Subcutaneous adipose tissue (tissue), 4 donors: ENCODE results near the gene ZNF112. TPM values are rescaled to one million over a fixed set of nuclear protein-coding genes. Genes with fewer than 3 reads are reported as not detected.

ENCODE experiments used
- small RNA-seq: library from RNA; depleted of rRNA; stranded (forward); fragments of <200 nt; gene quantifications from one replicate; pipeline ENCODE3, GENCODE V24; 2016
- total RNA-seq, 4 donors: library from RNA; depleted of rRNA; stranded (reverse); fragments of >200 nt; gene quantifications; one replicate each; pipeline ENCODE4 v1.1.0, GENCODE V29; 2016
- TF ChIP-seq, protein P1 (sequence below): fragments of 450-650 bp; IDR thresholded peaks from one replicate; pipeline ENCODE4 v1.5.1; 2016; ENCODE audit warnings: low read depth, mild to moderate bottlenecking, control low read depth, antibody characterized with exemption, moderate library complexity

ZNF112 gene
- total RNA-seq, 4 donors from 2014 or later, result 4.6 to 6.3 (median 5.2) TPM

GRCh38 chr19:44278181-44278690, 78.2 kb downstream of the ZNF112 start:
- TF ChIP-seq, protein P1, sequence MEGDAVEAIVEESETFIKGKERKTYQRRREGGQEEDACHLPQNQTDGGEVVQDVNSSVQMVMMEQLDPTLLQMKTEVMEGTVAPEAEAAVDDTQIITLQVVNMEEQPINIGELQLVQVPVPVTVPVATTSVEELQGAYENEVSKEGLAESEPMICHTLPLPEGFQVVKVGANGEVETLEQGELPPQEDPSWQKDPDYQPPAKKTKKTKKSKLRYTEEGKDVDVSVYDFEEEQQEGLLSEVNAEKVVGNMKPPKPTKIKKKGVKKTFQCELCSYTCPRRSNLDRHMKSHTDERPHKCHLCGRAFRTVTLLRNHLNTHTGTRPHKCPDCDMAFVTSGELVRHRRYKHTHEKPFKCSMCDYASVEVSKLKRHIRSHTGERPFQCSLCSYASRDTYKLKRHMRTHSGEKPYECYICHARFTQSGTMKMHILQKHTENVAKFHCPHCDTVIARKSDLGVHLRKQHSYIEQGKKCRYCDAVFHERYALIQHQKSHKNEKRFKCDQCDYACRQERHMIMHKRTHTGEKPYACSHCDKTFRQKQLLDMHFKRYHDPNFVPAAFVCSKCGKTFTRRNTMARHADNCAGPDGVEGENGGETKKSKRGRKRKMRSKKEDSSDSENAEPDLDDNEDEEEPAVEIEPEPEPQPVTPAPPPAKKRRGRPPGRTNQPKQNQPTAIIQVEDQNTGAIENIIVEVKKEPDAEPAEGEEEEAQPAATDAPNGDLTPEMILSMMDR, result no peak

GRCh38 chr19:44277331-44277730, 79.1 kb downstream of the ZNF112 start:
- TF ChIP-seq, protein P1, result no peak

Small RNAs within 50 kb of the gene (small RNA-seq; reads per million reads assigned to genes)
- gene NDUFA3P1, result not detected

Other genes starting within 250 kb of the ZNF112 start
- 1 to 10 TPM; 3.3 to 5.1 (median 4.1) TPM for gene ZNF225, start 243.3 kb downstream of the ZNF112 start, total RNA-seq
- 1 to 10 TPM; 4.9 to 9.1 (median 7.4) TPM for gene ZNF234, start 215.1 kb downstream of the ZNF112 start, total RNA-seq
- gene ZNF226, start 191.6 kb downstream of the ZNF112 start, total RNA-seq, result 10 to 100 TPM; 12.9 to 20.7 (median 17.6) TPM
- gene ZNF227, start 144.1 kb downstream of the ZNF112 start, total RNA-seq, result 10 to 100 TPM; 15.3 to 18.3 (median 16.9) TPM
- gene ZNF233, start 96.8 kb downstream of the ZNF112 start, total RNA-seq, result under 1 TPM in 3 of 4 donors, not detected in 1; 0.44 to 0.68 (median 0.49) TPM
- 1 to 10 TPM; 5.1 to 7.5 (median 7.0) TPM for gene ZNF235, start 51.7 kb downstream of the ZNF112 start, total RNA-seq
- 1 to 10 TPM in 3 of 4 donors, under 1 TPM in 1; 0.85 to 2.6 (median 1.7) TPM for gene ZNF285, start 44.9 kb upstream of the ZNF112 start, total RNA-seq
- gene ZNF229, start 91.8 kb upstream of the ZNF112 start, total RNA-seq, result 1 to 10 TPM in 3 of 4 donors, under 1 TPM in 1; 0.88 to 2.3 (median 1.4) TPM
- 10 to 100 TPM in 1 of 4 donors, 1 to 10 TPM in 3; 7.8 to 13.5 (median 8.5) TPM for gene ZNF180, start 143.8 kb upstream of the ZNF112 start, total RNA-seq
- not detected for gene CEACAM20, start 173.0 kb upstream of the ZNF112 start, total RNA-seq